OCI-LY7 (cell line): ENCODE data around the gene CTBP2.

Experiments
- CTCF ChIP-seq: fragments of 200-600 bp; sonication (generic); conservative IDR thresholded peaks from 2 replicates; pipeline ENCODE4 v1.5.1; 2014; ENCODE audit warnings: mild to moderate bottlenecking, antibody characterized with exemption, low read length, moderate library complexity, mixed read lengths
- EZH2phosphoT487 ChIP-seq: fragments of 200-600 bp; sonication (generic); IDR thresholded peaks from 2 replicates; pipeline ENCODE4 v1.6.1; 2018; ENCODE audit warnings: low read depth, borderline replicate concordance, mild to moderate bottlenecking, mixed run types, antibody characterized with exemption, low read length, moderate library complexity, mixed read lengths

GRCh38 chr10:125095228-125095627 lies 65.1 kb downstream of the CTBP2 start:
- TF ChIP-seq CTCF (no peak), EZH2phosphoT487 (no peak)
